ENCODE measurements around the gene FARP2.

GRCh38 chr2:241363426-241363825, 7.3 kb downstream of the FARP2 start:
- TF ChIP-seq, protein P1, sequence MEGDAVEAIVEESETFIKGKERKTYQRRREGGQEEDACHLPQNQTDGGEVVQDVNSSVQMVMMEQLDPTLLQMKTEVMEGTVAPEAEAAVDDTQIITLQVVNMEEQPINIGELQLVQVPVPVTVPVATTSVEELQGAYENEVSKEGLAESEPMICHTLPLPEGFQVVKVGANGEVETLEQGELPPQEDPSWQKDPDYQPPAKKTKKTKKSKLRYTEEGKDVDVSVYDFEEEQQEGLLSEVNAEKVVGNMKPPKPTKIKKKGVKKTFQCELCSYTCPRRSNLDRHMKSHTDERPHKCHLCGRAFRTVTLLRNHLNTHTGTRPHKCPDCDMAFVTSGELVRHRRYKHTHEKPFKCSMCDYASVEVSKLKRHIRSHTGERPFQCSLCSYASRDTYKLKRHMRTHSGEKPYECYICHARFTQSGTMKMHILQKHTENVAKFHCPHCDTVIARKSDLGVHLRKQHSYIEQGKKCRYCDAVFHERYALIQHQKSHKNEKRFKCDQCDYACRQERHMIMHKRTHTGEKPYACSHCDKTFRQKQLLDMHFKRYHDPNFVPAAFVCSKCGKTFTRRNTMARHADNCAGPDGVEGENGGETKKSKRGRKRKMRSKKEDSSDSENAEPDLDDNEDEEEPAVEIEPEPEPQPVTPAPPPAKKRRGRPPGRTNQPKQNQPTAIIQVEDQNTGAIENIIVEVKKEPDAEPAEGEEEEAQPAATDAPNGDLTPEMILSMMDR (IDR thresholded peaks at IDR 0.05; ENCODE audit: low read depth, low read length): no peak
- TF ChIP-seq POLR2A (IDR thresholded peaks at IDR 0.05; ENCODE audit: extremely low read depth, insufficient read length) (no peak), MAX (IDR thresholded peaks at IDR 0.05; ENCODE audit: low read depth, low read length) (no peak), MYC (IDR thresholded peaks at IDR 0.05; ENCODE audit: low read depth, low read length) (no peak)
